HG02943 (cell line): Measurements from ENCODE around the gene CRY1.
"Not testable (repeated sequence)": the region's sequence is repeated elsewhere in the genome, so short reads cannot be mapped to it uniquely, and the experiment has no call there.

Experiments
- ATAC-seq: cut with Tn5 transposase; IDR thresholded peaks from one replicate; pipeline ENCODE4 v1.9.1; 2021; ENCODE audit warnings: mild to moderate bottlenecking, low read depth, moderate library complexity; ENCODE audit not compliant: unreplicated experiment

CRY1 gene

GRCh38 chr12:107109726-107110719, 16.7 kb upstream of the CRY1 start:
- no peak for ATAC-seq

GRCh38 chr12:107108995-107109508, 15.7 kb upstream of the CRY1 start:
- ATAC-seq: no peak

- ATAC-seq: not testable (repeated sequence)
These were observed 15.0 kb upstream of the CRY1 start for GRCh38 chr12:107108366-107108765.

- no peak for ATAC-seq
These were observed 14.0 kb upstream of the CRY1 start for GRCh38 chr12:107107381-107107780.

- ATAC-seq: no peak
These were observed 13.1 kb upstream of the CRY1 start for GRCh38 chr12:107106241-107107025.

GRCh38 chr12:107105410-107105703, 12.0 kb upstream of the CRY1 start:
- ATAC-seq: no peak

GRCh38 chr12:107103516-107103915, 10.2 kb upstream of the CRY1 start:
- ATAC-seq: no peak

GRCh38 chr12:107103097-107103496, 9.7 kb upstream of the CRY1 start:
- ATAC-seq: no peak

- ATAC-seq: no peak
These were observed 8.9 kb upstream of the CRY1 start for GRCh38 chr12:107102294-107102693.

GRCh38 chr12:107101651-107102050, 8.3 kb upstream of the CRY1 start:
- no peak for ATAC-seq

- no peak for ATAC-seq
These were observed 6.6 kb upstream of the CRY1 start for GRCh38 chr12:107099917-107100316.

- ATAC-seq: no peak
These were observed 3.2 kb upstream of the CRY1 start for GRCh38 chr12:107096571-107096970.

GRCh38 chr12:107094183-107094448, 767 bp upstream of the CRY1 start:
- ATAC-seq: no peak

GRCh38 chr12:107092669-107093416, 506 bp downstream of the CRY1 start:
- ATAC-seq: peak; percentile 27

GRCh38 chr12:107091989-107092641, 1.2 kb downstream of the CRY1 start:
- no peak for ATAC-seq

GRCh38 chr12:107091381-107091780, 2.0 kb downstream of the CRY1 start:
- no peak for ATAC-seq

- no peak for ATAC-seq
These were observed 2.6 kb downstream of the CRY1 start for GRCh38 chr12:107090711-107091110.

GRCh38 chr12:107088912-107089311, 4.4 kb downstream of the CRY1 start:
- ATAC-seq: no peak

GRCh38 chr12:107086314-107086713, 7.0 kb downstream of the CRY1 start:
- ATAC-seq: no peak

- ATAC-seq: no peak
These were observed 11.6 kb downstream of the CRY1 start for GRCh38 chr12:107081778-107082177.
